Astrocyte (in vitro differentiated cells and primary cell): ENCODE data around the gene CBLN3.

Source experiments
- EZH2 ChIP-seq: IDR thresholded peaks from 2 replicates; pipeline ENCODE4 v1.6.1; 2012; ENCODE audit warnings: mild to moderate bottlenecking, low read length, inconsistent platforms; ENCODE audit not compliant: insufficient read depth
- TF ChIP-seq, protein P1 (sequence below): IDR thresholded peaks from 2 replicates; pipeline ENCODE4 v1.5.1; 2011; ENCODE audit warnings: low read depth, mild to moderate bottlenecking, inconsistent platforms, low read length, moderate library complexity; ENCODE audit not compliant: insufficient read depth

DNA sequence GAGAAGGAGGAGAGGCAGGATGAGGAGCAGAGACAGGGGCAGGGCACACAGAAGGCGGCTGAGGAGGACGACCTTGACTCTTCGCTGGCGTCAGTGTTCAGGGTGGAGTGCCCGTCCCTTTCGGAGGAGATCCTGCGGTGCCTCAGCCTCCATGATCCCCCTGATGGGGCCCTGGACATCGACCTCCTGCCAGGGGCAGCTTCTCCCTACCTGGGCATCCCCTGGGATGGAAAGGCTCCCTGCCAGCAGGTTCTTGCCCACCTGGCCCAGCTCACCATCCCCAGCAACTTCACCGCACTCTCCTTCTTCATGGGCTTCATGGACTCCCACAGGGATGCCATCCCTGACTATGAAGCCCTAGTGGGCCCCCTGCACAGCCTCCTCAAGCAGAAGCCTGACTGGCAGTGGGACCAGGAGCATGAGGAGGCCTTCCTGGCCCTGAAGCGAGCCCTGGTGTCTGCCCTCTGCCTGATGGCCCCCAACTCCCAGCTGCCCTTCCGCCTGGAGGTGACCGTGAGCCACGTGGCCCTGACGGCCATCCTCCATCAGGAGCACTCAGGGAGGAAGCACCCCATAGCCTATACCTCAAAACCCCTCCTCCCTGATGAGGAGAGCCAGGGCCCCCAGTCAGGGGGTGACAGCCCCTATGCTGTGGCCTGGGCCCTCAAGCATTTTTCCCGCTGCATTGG is 14.6 kb downstream of the CBLN3 start:
- TF ChIP-seq, protein P1, sequence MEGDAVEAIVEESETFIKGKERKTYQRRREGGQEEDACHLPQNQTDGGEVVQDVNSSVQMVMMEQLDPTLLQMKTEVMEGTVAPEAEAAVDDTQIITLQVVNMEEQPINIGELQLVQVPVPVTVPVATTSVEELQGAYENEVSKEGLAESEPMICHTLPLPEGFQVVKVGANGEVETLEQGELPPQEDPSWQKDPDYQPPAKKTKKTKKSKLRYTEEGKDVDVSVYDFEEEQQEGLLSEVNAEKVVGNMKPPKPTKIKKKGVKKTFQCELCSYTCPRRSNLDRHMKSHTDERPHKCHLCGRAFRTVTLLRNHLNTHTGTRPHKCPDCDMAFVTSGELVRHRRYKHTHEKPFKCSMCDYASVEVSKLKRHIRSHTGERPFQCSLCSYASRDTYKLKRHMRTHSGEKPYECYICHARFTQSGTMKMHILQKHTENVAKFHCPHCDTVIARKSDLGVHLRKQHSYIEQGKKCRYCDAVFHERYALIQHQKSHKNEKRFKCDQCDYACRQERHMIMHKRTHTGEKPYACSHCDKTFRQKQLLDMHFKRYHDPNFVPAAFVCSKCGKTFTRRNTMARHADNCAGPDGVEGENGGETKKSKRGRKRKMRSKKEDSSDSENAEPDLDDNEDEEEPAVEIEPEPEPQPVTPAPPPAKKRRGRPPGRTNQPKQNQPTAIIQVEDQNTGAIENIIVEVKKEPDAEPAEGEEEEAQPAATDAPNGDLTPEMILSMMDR, result no peak
- no peak for TF ChIP-seq EZH2
